ENCODE results near the gene MYO1H. TPM values are rescaled to one million over a fixed set of nuclear protein-coding genes. Genes with fewer than 3 reads are reported as not detected.
A peak's percentile ranks its signal among the peaks of the same experiment; 100 is the strongest.
"Not testable (repeated sequence)": the region's sequence is repeated elsewhere in the genome, so short reads cannot be mapped to it uniquely, and the experiment has no call there.

The MYO1H gene
- total RNA-seq, 1 donor from 2014 or later = not detected

DNA sequence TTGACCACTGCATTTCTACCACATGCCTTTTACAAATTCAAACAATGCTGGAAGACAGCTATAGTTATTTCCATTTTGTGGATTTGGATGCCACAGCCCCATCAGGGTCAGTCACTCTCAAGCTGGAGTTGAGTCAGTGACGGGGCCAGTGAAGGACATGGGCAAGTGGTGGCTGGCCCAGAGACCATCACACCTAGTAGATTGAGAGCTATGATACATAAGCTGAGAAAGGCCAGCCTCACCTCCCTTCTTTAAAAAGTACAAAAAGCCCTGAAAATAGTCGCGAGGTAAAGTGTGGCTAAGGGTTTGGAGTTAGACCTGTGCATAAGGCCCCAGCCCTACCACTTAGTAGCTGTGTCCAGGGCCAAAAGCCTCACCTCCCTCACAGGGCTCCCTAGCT, 125.3 kb downstream of the MYO1H start:
- Histone ChIP-seq H4K20me1 (ENCODE audit: insufficient read depth, low read length) (peaks cover 82% of the 10 kb centered on the region), H3K79me2 (ENCODE audit: insufficient read depth, low read length) (peaks cover 98% of the 10 kb centered on the region), H3K4me2 (ENCODE audit: low read length) (no peak overlapping the region), H3K27me3 (ENCODE audit: insufficient read depth, low read length) (no peaks in the 10 kb centered on the region), H2AFZ (ENCODE audit: low read depth, low read length) (no peak overlapping the region), H3K9ac (ENCODE audit: low read length) (no peak overlapping the region), H3K36me3 (ENCODE audit: insufficient read depth, low read length) (peaks cover 22% of the 10 kb centered on the region), H3K9me3 (ENCODE audit: insufficient read depth, low read depth, low read length) (no peaks in the 10 kb centered on the region), H3K4me3 (ENCODE audit: insufficient read depth, low read depth, low read length) (no peak overlapping the region), H3K4me1 (ENCODE audit: insufficient read depth, low read length) (peaks cover 18% of the 10 kb centered on the region), H3K27ac (ENCODE audit: low read depth, low read length) (no peak overlapping the region)
- Mint-ChIP-seq H3K4me1 (ENCODE audit: low read depth, unreplicated experiment) (peaks cover 41% of the 10 kb centered on the region), H3K36me3 (ENCODE audit: low read depth, unreplicated experiment) (peaks cover 15% of the 10 kb centered on the region), H3K4me3 (ENCODE audit: unreplicated experiment) (no peak overlapping the region), H3K27me3 (ENCODE audit: low read depth, unreplicated experiment) (no peaks in the 10 kb centered on the region), H3K9me3 (ENCODE audit: unreplicated experiment) (no peaks in the 10 kb centered on the region), H3K27ac (ENCODE audit: unreplicated experiment) (no peak overlapping the region)
- no peak for TF ChIP-seq EZH2 (IDR thresholded peaks at IDR 0.05; ENCODE audit: insufficient read depth, low read length)
- TF ChIP-seq, protein P1, sequence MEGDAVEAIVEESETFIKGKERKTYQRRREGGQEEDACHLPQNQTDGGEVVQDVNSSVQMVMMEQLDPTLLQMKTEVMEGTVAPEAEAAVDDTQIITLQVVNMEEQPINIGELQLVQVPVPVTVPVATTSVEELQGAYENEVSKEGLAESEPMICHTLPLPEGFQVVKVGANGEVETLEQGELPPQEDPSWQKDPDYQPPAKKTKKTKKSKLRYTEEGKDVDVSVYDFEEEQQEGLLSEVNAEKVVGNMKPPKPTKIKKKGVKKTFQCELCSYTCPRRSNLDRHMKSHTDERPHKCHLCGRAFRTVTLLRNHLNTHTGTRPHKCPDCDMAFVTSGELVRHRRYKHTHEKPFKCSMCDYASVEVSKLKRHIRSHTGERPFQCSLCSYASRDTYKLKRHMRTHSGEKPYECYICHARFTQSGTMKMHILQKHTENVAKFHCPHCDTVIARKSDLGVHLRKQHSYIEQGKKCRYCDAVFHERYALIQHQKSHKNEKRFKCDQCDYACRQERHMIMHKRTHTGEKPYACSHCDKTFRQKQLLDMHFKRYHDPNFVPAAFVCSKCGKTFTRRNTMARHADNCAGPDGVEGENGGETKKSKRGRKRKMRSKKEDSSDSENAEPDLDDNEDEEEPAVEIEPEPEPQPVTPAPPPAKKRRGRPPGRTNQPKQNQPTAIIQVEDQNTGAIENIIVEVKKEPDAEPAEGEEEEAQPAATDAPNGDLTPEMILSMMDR (IDR thresholded peaks at IDR 0.05; ENCODE audit: insufficient read depth, low read depth, low read length) = no peak
- FAIRE-seq (no peak), DNase-seq (ENCODE audit: low read depth) (no peak)

DNA sequence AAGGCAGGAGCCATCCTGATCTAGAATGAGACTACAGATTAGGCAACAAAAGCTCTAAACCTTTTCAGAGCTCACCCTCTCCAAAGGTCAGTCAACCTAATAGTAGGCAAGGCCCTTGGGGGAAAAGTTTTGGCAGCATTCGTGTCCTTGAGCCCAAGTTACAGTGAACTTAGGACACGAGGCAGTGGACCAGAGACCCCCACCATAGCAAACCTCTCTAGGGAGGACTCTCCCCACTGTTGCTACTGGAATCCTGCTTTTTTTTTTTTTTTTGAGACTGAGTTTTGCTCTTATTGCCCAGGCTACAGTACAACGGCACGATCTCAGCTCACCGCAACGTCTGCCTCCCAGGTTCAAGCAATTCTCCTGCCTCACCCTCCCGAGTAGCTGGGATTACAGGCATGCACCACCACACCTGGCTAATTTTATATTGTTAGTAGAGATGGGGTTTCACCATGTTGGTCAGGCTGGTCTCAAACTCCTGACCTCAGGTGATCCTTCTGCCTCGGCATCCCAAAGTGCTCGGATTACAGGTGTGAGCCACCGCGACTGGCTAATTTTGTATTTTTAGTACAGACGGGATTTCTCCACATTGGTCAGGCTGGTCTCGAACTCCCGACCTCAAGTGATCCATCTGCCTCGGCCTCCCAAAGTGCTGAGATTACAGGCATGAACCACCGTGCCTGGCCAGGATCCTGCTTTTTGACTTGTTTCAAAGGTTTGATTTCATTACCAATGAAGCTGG, 126.0 kb downstream of the MYO1H start:
- not testable (repeated sequence) for H3K27ac Mint-ChIP-seq (ENCODE audit: unreplicated experiment); FAIRE-seq; H3K27ac ChIP-seq (ENCODE audit: low read depth, low read length); H3K9me3 Mint-ChIP-seq (ENCODE audit: unreplicated experiment); H3K4me3 ChIP-seq (ENCODE audit: insufficient read depth, low read depth, low read length); H3K27me3 ChIP-seq (ENCODE audit: insufficient read depth, low read length); H3K4me2 ChIP-seq (ENCODE audit: low read length); H2AFZ ChIP-seq (ENCODE audit: low read depth, low read length); H3K4me3 Mint-ChIP-seq (ENCODE audit: unreplicated experiment); H3K9ac ChIP-seq (ENCODE audit: low read length); DNase-seq (ENCODE audit: low read depth); H3K9me3 ChIP-seq (ENCODE audit: insufficient read depth, low read depth, low read length); H3K27me3 Mint-ChIP-seq (ENCODE audit: low read depth, unreplicated experiment)
- Histone ChIP-seq H3K79me2 (ENCODE audit: insufficient read depth, low read length) (peaks cover 100% of the 10 kb centered on the region), H3K36me3 (ENCODE audit: insufficient read depth, low read length) (peaks cover 20% of the 10 kb centered on the region), H3K4me1 (ENCODE audit: insufficient read depth, low read length) (peaks cover 22% of the 10 kb centered on the region), H4K20me1 (ENCODE audit: insufficient read depth, low read length) (peaks cover 78% of the 10 kb centered on the region)
- H3K4me1 Mint-ChIP-seq (ENCODE audit: low read depth, unreplicated experiment) = peaks cover 35% of the 10 kb centered on the region
- peaks cover 15% of the 10 kb centered on the region for H3K36me3 Mint-ChIP-seq (ENCODE audit: low read depth, unreplicated experiment)

DNA sequence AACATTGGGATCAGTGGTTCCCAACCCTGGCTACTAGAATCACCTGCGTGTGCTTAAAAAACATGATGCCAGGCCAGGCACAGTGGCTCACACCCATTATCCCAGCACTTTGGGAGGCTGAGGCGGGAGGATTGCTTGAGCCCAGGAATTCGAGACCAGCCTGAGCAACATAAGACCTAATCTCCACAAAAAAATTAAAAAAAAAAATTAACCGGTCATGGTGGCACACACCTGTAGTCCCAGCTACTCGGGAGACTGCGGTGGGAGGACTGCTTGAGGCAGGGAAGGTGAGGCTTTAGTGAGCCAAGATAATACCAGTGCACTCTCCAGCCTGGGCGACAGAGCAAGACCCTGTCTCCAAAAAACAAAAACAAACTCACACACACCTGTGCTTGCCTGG, 127.4 kb downstream of the MYO1H start:
- Histone ChIP-seq H3K27ac (ENCODE audit: low read depth, low read length) (no peak overlapping the region), H3K4me1 (ENCODE audit: insufficient read depth, low read length) (peaks cover 24% of the 10 kb centered on the region), H3K9me3 (ENCODE audit: insufficient read depth, low read depth, low read length) (no peaks in the 10 kb centered on the region), H3K79me2 (ENCODE audit: insufficient read depth, low read length) (peaks cover 98% of the 10 kb centered on the region), H2AFZ (ENCODE audit: low read depth, low read length) (no peak overlapping the region), H4K20me1 (ENCODE audit: insufficient read depth, low read length) (peaks cover 64% of the 10 kb centered on the region), H3K4me2 (ENCODE audit: low read length) (peak overlapping the region; percentile 96), H3K4me3 (ENCODE audit: insufficient read depth, low read depth, low read length) (no peak overlapping the region), H3K9ac (ENCODE audit: low read length) (peak overlapping the region; percentile 94), H3K27me3 (ENCODE audit: insufficient read depth, low read length) (no peaks in the 10 kb centered on the region), H3K36me3 (ENCODE audit: insufficient read depth, low read length) (peaks cover 9% of the 10 kb centered on the region)
- Mint-ChIP-seq H3K4me3 (ENCODE audit: unreplicated experiment) (peak overlapping the region; percentile 99), H3K27ac (ENCODE audit: unreplicated experiment) (peak overlapping the region; percentile 12), H3K36me3 (ENCODE audit: low read depth, unreplicated experiment) (peaks cover 15% of the 10 kb centered on the region), H3K4me1 (ENCODE audit: low read depth, unreplicated experiment) (peaks cover 40% of the 10 kb centered on the region), H3K27me3 (ENCODE audit: low read depth, unreplicated experiment) (no peaks in the 10 kb centered on the region), H3K9me3 (ENCODE audit: unreplicated experiment) (no peaks in the 10 kb centered on the region)
- no peak for FAIRE-seq
- no peak for DNase-seq (ENCODE audit: low read depth)
- no peak for TF ChIP-seq EZH2 (IDR thresholded peaks at IDR 0.05; ENCODE audit: insufficient read depth, low read length)
- TF ChIP-seq, protein P1 (IDR thresholded peaks at IDR 0.05; ENCODE audit: insufficient read depth, low read depth, low read length) = no peak

All from astrocyte (in vitro differentiated cells and primary cell).